Measurements from ENCODE around the gene PRKCA.

DNA sequence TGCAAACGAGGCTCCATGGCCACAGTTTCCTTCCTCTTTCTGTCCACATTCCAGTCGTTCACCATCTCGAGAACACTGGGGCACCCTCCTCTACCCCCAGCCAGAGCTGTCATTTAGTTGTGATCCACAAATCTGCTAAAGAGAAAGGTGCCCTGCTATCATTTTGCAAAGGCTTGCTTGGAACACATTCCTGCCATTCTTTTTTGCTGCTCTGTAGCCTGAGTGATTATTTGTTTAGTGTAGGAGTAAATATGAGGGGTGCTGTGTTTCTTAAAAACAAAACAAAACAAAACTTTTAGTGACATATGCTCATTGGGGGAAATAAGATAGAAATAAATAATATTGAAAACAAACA, 166.7 kb downstream of the PRKCA start:
- no peak for TF ChIP-seq EP300 (IDR thresholded peaks at IDR 0.05)
- TF ChIP-seq POLR2A (IDR thresholded peaks at IDR 0.05; ENCODE audit: low read depth), result no peak
- no peak for TF ChIP-seq POLR2AphosphoS5 (IDR thresholded peaks at IDR 0.05)
- TF ChIP-seq, protein P1, sequence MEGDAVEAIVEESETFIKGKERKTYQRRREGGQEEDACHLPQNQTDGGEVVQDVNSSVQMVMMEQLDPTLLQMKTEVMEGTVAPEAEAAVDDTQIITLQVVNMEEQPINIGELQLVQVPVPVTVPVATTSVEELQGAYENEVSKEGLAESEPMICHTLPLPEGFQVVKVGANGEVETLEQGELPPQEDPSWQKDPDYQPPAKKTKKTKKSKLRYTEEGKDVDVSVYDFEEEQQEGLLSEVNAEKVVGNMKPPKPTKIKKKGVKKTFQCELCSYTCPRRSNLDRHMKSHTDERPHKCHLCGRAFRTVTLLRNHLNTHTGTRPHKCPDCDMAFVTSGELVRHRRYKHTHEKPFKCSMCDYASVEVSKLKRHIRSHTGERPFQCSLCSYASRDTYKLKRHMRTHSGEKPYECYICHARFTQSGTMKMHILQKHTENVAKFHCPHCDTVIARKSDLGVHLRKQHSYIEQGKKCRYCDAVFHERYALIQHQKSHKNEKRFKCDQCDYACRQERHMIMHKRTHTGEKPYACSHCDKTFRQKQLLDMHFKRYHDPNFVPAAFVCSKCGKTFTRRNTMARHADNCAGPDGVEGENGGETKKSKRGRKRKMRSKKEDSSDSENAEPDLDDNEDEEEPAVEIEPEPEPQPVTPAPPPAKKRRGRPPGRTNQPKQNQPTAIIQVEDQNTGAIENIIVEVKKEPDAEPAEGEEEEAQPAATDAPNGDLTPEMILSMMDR (IDR thresholded peaks at IDR 0.05), result no peak
